Heart right ventricle (tissue), 16 donors: ENCODE measurements around the gene RAP1GAP2. TPM values are rescaled to one million over a fixed set of nuclear protein-coding genes. Genes with fewer than 3 reads are reported as not detected.

Source experiments
- ATAC-seq, 8 donors: fragments of 200-7000 bp; cut with Tn5 transposase; one replicate each; pipeline ENCODE4 v1.9.1; 2020; ENCODE audit warnings: mild to moderate bottlenecking in 8 of 8, moderate library complexity in 8 of 8, moderate number of reproducible peaks in 1 of 8
- DNase-seq, 2 donors: peaks; one replicate each; pipeline ENCODE4 v3.0.0-alpha.2; 2020
- H3K27ac ChIP-seq, 10 donors: fragments of 200-600 bp; sonication (generic) in 2 of 10; one replicate each; pipeline versions ENCODE4 v1.5.0 to v1.8.0; 2020 to 2022; ENCODE audit warnings: mild to moderate bottlenecking in 3 of 10
- H3K27me3 ChIP-seq, 7 donors: fragments of 200-600 bp; one replicate each; pipeline ENCODE4 v1.8.0; 2021 to 2022; ENCODE audit warnings: mild to moderate bottlenecking in 2 of 7
- H3K36me3 ChIP-seq, 9 donors: fragments of 200-600 bp; sonication (generic) in 1 of 9; one replicate each; pipeline versions ENCODE4 v1.5.0 to v1.8.0; 2020 to 2022; ENCODE audit warnings: mild to moderate bottlenecking in 2 of 9
- H3K4me1 ChIP-seq, 9 donors: fragments of 200-600 bp; sonication (generic) in 1 of 9; one replicate each; pipeline versions ENCODE4 v1.5.0 to v1.8.0; 2020 to 2022; ENCODE audit warnings: mild to moderate bottlenecking in 4 of 9
- H3K4me3 ChIP-seq, 10 donors: fragments of 200-600 bp; sonication (generic) in 2 of 10; one replicate each; pipeline versions ENCODE4 v1.5.0 to v1.8.0; 2020 to 2022; ENCODE audit warnings: mild to moderate bottlenecking in 7 of 10, moderate library complexity in 2 of 10
- H3K9me3 ChIP-seq, 11 donors: fragments of 200-600 bp in 10 of 11; sonication (generic) in 2 of 11; one replicate each; pipeline versions ENCODE4 v1.5.0 to v1.8.0; 2013 to 2022; ENCODE audit warnings: mild to moderate bottlenecking in 2 of 11, control low read depth in 1 of 11, moderate library complexity in 1 of 11
- WGBS, 2 donors: extraction: QIAGEN DNeasy Blood & Tissue Kit; methylation state at CpG; one replicate each; pipeline ENCODE4 v1.1.7; 2013; ENCODE audit warnings: inconsistent platforms in 1 of 2; 5-methylcytosine and 5-hydroxymethylcytosine counted together
- intact Hi-C, 10 donors: fragments of 100-400 bp; cut with DNase I; formaldehyde crosslinking; loops; one replicate each; pipeline versions ENCODE4 v1.11.1 to v1.14.2; 2022
- polyA plus RNA-seq, 2 donors: library from polyadenylated mRNA; stranded (reverse); fragments of 200-250 nt; gene quantifications; one replicate each; pipeline ENCODE4 v1.2.3, GENCODE V29; 2013
- total RNA-seq, 10 donors: library from RNA; stranded (reverse); fragmentation: NEBNext Ultra II Directional in 3 of 10; extraction: Animal tissue kit (Norgen Biotek cat#: 25700) in 3 of 10; gene quantifications; one replicate each; pipeline versions ENCODE4 v1.2.1 to v1.2.4, GENCODE V29; 2021 to 2023
- TF ChIP-seq, protein P1 (sequence below), 9 donors: fragments of 200-600 bp; sonication (generic) in 2 of 9; IDR thresholded peaks; one replicate each; pipeline versions ENCODE4 v1.5.0 to v1.8.0; 2021 to 2022; ENCODE audit warnings: antibody characterized with exemption in 9 of 9, mild to moderate bottlenecking in 5 of 9, moderate library complexity in 1 of 9
- donor health status: Arrhythmogenic right ventricular cardiomyopathy.
- donor health status: ischemic (EF 13 %, LVEDD 7.1; RV severe dilation, severe dysfunction).
- donor health status: healthy with polysubstance abuse.
- donor health status: DM: no; HTN: yes; CAD: no.
- donor health status: DM: no; HTN: no; CAD: no.
- donor health status: ischemic (EF 25% LVEDD 6.9; RV normal size, moderate dysfunction).
- donor health status: ischemic (EF 25% LVEDD 5.7; RV mildly dilated, moderate dysfunction).
- donor health status: healthy.
- donor health status: DM: yes; HTN: yes; CAD: no.
- donor health status: Ischemic cardiomyopathy.
- donor health status: ischemic (EF 35%, LVEDD 5.7; RV mildly dilated, moderate dysfunction).
- donor health status: nonischemic (EF 11% LVEDD 7.7; RV severe dilation, severe dysfunction).
- donor health status: DM: yes; HTN: yes; CAD: no.
- donor health status: PGD.
- donor health status: ischemic (EF 29% LVEDD 5.4; RV normal size, mild dysfunction).
- donor health status: nonischemic (EF 23%, LVEDD 6.1; RV moderate dilation, normal function).

Gene RAP1GAP2
- total and polyA plus RNA-seq, 12 donors, result 9.5 to 51.3 (median 34.6) TPM

DNA sequence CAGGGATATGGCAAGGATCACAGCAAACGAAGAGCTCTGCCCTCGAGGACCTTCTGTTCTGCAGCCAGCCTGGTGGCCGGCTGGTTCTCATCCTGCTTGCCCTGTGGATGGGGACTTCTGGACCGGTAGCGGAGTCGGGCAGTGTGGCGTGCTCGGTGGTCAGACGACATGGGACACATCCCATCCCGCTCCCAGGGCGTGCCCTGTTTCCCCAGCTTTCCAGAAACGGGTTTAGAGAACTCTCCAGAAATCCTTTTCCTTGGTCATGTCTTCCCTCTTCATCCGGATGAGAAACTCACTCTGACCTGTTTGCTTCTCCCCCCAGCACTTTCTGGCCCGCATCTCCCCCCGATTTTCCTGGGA, 151.3 kb downstream of the RAP1GAP2 start:
- TF ChIP-seq, protein P1, sequence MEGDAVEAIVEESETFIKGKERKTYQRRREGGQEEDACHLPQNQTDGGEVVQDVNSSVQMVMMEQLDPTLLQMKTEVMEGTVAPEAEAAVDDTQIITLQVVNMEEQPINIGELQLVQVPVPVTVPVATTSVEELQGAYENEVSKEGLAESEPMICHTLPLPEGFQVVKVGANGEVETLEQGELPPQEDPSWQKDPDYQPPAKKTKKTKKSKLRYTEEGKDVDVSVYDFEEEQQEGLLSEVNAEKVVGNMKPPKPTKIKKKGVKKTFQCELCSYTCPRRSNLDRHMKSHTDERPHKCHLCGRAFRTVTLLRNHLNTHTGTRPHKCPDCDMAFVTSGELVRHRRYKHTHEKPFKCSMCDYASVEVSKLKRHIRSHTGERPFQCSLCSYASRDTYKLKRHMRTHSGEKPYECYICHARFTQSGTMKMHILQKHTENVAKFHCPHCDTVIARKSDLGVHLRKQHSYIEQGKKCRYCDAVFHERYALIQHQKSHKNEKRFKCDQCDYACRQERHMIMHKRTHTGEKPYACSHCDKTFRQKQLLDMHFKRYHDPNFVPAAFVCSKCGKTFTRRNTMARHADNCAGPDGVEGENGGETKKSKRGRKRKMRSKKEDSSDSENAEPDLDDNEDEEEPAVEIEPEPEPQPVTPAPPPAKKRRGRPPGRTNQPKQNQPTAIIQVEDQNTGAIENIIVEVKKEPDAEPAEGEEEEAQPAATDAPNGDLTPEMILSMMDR (IDR thresholded peaks at IDR 0.05), result no peak
- ATAC-seq (no peak), DNase-seq (no peak)
- H3K9me3 ChIP-seq, result no peaks in the 10 kb centered on the region
- WGBS, 2 donors, result 89 to 91% methylated on average over 15 of the region's 15 CpGs
- H3K36me3 ChIP-seq, result no peaks in the 10 kb centered on the region
- H3K27ac ChIP-seq, result no peak overlapping the region
- peaks cover 0 to 15% (median 3%) of the 10 kb centered on the region in 9 donors for H3K4me1 ChIP-seq
- intact Hi-C loops, result no loop called here
- no peaks in the 10 kb centered on the region for H3K27me3 ChIP-seq
- no peak overlapping the region for H3K4me3 ChIP-seq

DNA sequence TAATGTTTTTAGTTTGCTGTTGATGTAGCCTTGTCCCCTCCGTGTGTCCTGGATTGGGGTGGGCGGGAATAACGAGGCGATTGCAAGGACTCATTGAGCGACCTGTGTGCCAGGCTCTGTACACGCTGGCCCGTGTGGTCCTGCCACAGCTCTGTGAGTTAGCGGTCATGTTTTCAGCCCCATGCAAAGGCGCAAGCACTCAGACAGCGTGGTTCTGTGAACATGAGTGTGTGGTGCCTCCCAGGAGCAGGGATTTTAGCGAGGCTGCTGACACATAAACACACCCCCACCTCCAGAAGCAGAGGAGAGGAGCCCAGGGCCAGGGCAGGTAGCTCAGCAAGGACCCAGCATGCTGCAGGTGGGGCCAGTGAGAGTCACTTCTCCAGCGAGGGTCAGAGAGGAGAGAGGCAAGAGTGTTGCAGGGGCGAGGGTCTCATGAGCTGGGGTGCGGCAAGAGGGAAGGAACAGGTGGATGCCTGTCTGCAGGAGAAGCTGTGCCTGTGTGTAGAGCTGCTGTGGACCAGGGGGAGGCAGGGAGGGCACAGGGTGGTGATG, 151.8 kb downstream of the RAP1GAP2 start:
- no peak overlapping the region for H3K27ac ChIP-seq
- TF ChIP-seq, protein P1 (IDR thresholded peaks at IDR 0.05), result no peak

DNA sequence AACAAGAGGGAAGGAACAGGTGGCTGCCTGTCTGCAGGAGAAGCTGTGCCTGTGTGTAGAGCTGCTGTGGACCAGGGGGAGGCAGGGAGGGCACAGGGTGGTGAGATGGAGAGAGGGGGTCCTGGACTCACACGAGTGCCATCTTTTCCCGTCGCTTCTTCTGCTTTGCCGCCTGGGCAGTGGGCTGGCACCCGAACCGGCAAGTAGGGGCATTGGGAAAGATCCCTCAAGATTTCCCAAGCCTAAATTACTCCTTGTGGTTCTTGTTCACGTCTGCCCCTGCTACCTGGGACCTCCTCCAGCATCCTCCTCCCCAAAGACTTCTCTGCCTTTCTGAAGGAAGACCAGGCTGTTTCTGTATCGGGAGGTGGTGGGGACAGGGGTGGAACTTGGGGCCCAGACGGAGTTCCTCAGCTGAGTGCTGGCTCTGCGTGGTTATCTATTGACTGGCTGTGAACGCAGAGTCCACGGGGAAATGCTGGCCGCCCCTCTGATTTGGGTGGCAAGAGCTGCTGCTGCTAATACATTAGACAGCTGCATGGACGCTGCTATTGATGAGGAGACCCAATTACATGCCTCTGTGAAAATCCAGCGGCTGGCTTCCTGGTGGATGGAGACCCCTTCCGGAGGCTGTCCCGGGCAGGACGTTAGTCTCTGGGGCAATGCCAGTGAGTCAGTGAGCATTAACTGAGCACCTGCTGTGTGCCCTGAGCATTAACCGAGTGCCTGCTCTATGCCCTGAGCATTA, 152.7 kb downstream of the RAP1GAP2 start:
- Histone ChIP-seq H3K27me3 (no peaks in the 10 kb centered on the region), H3K4me1 (peaks cover 0 to 12% (median 3%) of the 10 kb centered on the region in 9 donors), H3K27ac (no peak overlapping the region), H3K36me3 (no peaks in the 10 kb centered on the region), H3K9me3 (no peaks in the 10 kb centered on the region), H3K4me3 (no peak overlapping the region)
- DNase-seq (no peak), ATAC-seq (peak in 1 of 8 donors; percentile 14)
- intact Hi-C loops, result no loop called here
- TF ChIP-seq, protein P1 (IDR thresholded peaks at IDR 0.05), result no peak
- WGBS, 2 donors, result 80 to 85% methylated on average over 19 of the region's 19 CpGs

More for the DNA sequence above, 151.8 kb downstream of the RAP1GAP2 start:
- DNase-seq (no peak), ATAC-seq (no peak)
- Histone ChIP-seq H3K9me3 (no peaks in the 10 kb centered on the region), H3K4me1 (peaks cover 0 to 15% (median 3%) of the 10 kb centered on the region in 9 donors), H3K4me3 (no peak overlapping the region), H3K36me3 (no peaks in the 10 kb centered on the region), H3K27me3 (no peaks in the 10 kb centered on the region)
- intact Hi-C loops, result no loop called here
- WGBS, 2 donors, result 86 to 88% methylated on average over 14 of the region's 14 CpGs

DNA sequence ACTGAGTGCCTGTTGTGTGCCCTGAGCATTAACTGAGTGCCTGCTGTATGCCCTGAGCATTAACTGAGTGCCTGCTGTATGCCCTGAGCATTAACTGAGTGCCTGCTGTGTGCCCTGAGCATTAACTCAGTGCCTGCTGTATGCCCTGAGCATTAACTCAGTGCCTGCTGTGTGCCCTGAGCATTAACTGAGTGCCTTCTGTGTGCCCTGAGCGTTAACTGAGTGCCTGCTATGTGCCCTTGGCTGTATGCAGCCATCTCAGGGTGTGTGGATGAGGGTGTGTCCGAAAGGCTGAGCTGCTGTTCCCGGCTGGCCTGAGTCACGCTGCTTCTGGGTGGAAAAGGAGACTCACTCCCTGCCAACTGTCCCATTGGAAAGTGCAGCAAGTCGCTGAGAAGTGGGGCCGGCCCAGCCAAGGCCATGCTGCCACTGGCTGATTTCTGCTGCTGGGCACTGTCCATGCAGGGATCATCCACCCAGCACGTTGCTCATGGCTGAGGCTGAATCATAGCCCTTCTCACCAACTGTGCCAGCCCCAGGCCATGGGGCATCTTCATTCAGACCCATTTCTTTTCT, 153.3 kb downstream of the RAP1GAP2 start:
- peaks cover 0 to 12% (median 3%) of the 10 kb centered on the region in 9 donors for H3K4me1 ChIP-seq
- no peak overlapping the region for H3K4me3 ChIP-seq
- intact Hi-C loops, result no loop called here
- ATAC-seq, result peak in 4 of 8 donors; percentile 18 to 94 (median 62)
- DNase-seq, result peak in 1 of 2 donors; percentile 46
- H3K36me3 ChIP-seq, result no peaks in the 10 kb centered on the region
- H3K9me3 ChIP-seq, result no peaks in the 10 kb centered on the region
- H3K27ac ChIP-seq, result no peak overlapping the region
- no peaks in the 10 kb centered on the region for H3K27me3 ChIP-seq
- 76 to 86% methylated on average over 7 of the region's 7 CpGs for WGBS, 2 donors
- TF ChIP-seq, protein P1 (IDR thresholded peaks at IDR 0.05), result no peak
